HEK293 (cell line): ENCODE data around the gene BCAN.

ENCODE experiments used
- GLI2 ChIP-seq: fragments of 450-650 bp; formaldehyde crosslinking; IDR thresholded peaks from 2 replicates; pipeline ENCODE4; 2017; ENCODE audit warnings: missing biosample characterization, missing genetic modification characterization, low read depth, borderline replicate concordance
- KLF1 ChIP-seq: fragments of 450-650 bp; formaldehyde crosslinking; IDR thresholded peaks from 2 replicates; pipeline ENCODE4 v1.5.1; 2016; ENCODE audit warnings: missing biosample characterization, missing genetic modification characterization
- MYNN ChIP-seq: fragments of 450-650 bp; formaldehyde crosslinking; IDR thresholded peaks from 2 replicates; pipeline ENCODE4 v1.5.1; 2016; ENCODE audit warnings: missing biosample characterization, missing genetic modification characterization, borderline replicate concordance
- MZF1 ChIP-seq: fragments of 450-650 bp; formaldehyde crosslinking; IDR thresholded peaks from 2 replicates; pipeline ENCODE4 v1.5.1; 2017; ENCODE audit warnings: missing biosample characterization, missing genetic modification characterization, borderline replicate concordance
- OVOL3 ChIP-seq: fragments of 450-650 bp; formaldehyde crosslinking; IDR thresholded peaks from 2 replicates; pipeline ENCODE4 v1.5.1; 2016; ENCODE audit warnings: missing biosample characterization, missing genetic modification characterization
- REPIN1 ChIP-seq: fragments of 450-650 bp; formaldehyde crosslinking; IDR thresholded peaks from 2 replicates; pipeline ENCODE4 v1.5.1; 2017; ENCODE audit warnings: missing biosample characterization, missing genetic modification characterization, low read depth
- SCRT1 ChIP-seq: fragments of 450-650 bp; formaldehyde crosslinking; IDR thresholded peaks from 2 replicates; pipeline ENCODE4 v1.5.1; 2016; ENCODE audit warnings: missing biosample characterization, missing genetic modification characterization, borderline replicate concordance
- SCRT2 ChIP-seq: fragments of 450-650 bp; formaldehyde crosslinking; IDR thresholded peaks from 2 replicates; pipeline ENCODE4 v1.5.1; 2016; ENCODE audit warnings: missing biosample characterization, missing genetic modification characterization
- SP7 ChIP-seq: fragments of 450-650 bp; formaldehyde crosslinking; IDR thresholded peaks from 2 replicates; pipeline ENCODE4 v1.5.1; 2016; ENCODE audit warnings: missing biosample characterization, missing genetic modification characterization
- WT1 ChIP-seq: fragments of 450-650 bp; formaldehyde crosslinking; IDR thresholded peaks from 2 replicates; pipeline ENCODE4 v1.5.1; 2016; ENCODE audit warnings: missing biosample characterization, missing genetic modification characterization
- ZBTB48 ChIP-seq: fragments of 450-650 bp; formaldehyde crosslinking; IDR thresholded peaks from 2 replicates; pipeline ENCODE4 v1.5.1; 2016; ENCODE audit warnings: missing biosample characterization, missing genetic modification characterization
- ZEB2 ChIP-seq: fragments of 450-650 bp; formaldehyde crosslinking; IDR thresholded peaks from 2 replicates; pipeline ENCODE4 v1.5.1; 2016; ENCODE audit warnings: missing biosample characterization, missing genetic modification characterization
- ZNF10 ChIP-seq: fragments of 450-650 bp; formaldehyde crosslinking; IDR thresholded peaks from 2 replicates; pipeline ENCODE4 v1.5.1; 2017; ENCODE audit warnings: missing biosample characterization, missing genetic modification characterization
- ZNF140 ChIP-seq: fragments of 450-650 bp; formaldehyde crosslinking; IDR thresholded peaks from 2 replicates; pipeline ENCODE4 v1.5.1; 2016; ENCODE audit warnings: missing biosample characterization, missing genetic modification characterization
- ZNF169 ChIP-seq: fragments of 450-650 bp; formaldehyde crosslinking; IDR thresholded peaks from 2 replicates; pipeline ENCODE4 v1.5.1; 2016; ENCODE audit warnings: missing biosample characterization, missing genetic modification characterization
- ZNF202 ChIP-seq: fragments of 450-650 bp; formaldehyde crosslinking; IDR thresholded peaks from 2 replicates; pipeline ENCODE4 v1.5.1; 2016; ENCODE audit warnings: missing biosample characterization, missing genetic modification characterization, borderline replicate concordance
- ZNF223 ChIP-seq: fragments of 450-650 bp; formaldehyde crosslinking; IDR thresholded peaks from 2 replicates; pipeline ENCODE4 v1.5.1; 2016; ENCODE audit warnings: missing biosample characterization, missing genetic modification characterization
- ZNF341 ChIP-seq: fragments of 450-650 bp; formaldehyde crosslinking; IDR thresholded peaks from 2 replicates; pipeline ENCODE4; 2016; ENCODE audit warnings: low read depth, missing biosample characterization, missing genetic modification characterization
- ZNF366 ChIP-seq: fragments of 450-650 bp; formaldehyde crosslinking; conservative IDR thresholded peaks from 2 replicates; pipeline ENCODE4 v1.5.1; 2016; ENCODE audit warnings: missing biosample characterization, missing genetic modification characterization
- ZNF530 ChIP-seq: fragments of 450-650 bp; formaldehyde crosslinking; IDR thresholded peaks from 2 replicates; pipeline ENCODE4 v1.5.1; 2016; ENCODE audit warnings: low read depth, missing biosample characterization, missing genetic modification characterization
- ZNF555 ChIP-seq: fragments of 450-650 bp; formaldehyde crosslinking; conservative IDR thresholded peaks from 2 replicates; pipeline ENCODE4 v1.5.1; 2017; ENCODE audit warnings: missing biosample characterization, mild to moderate bottlenecking, missing genetic modification characterization, inconsistent platforms
- ZNF561 ChIP-seq: fragments of 450-650 bp; IDR thresholded peaks from 2 replicates; pipeline ENCODE4 v1.5.1; 2018; ENCODE audit warnings: missing biosample characterization, missing genetic modification characterization, borderline replicate concordance
- ZNF571 ChIP-seq: fragments of 450-650 bp; formaldehyde crosslinking; IDR thresholded peaks from 2 replicates; pipeline ENCODE4 v1.5.0; 2017; ENCODE audit warnings: missing biosample characterization, missing genetic modification characterization
- ZNF610 ChIP-seq: fragments of 450-650 bp; formaldehyde crosslinking; IDR thresholded peaks from 2 replicates; pipeline ENCODE4 v1.5.1; 2016; ENCODE audit warnings: missing biosample characterization, missing genetic modification characterization, borderline replicate concordance
- ZXDB ChIP-seq: fragments of 450-650 bp; formaldehyde crosslinking; IDR thresholded peaks from 2 replicates; pipeline ENCODE4 v1.5.1; 2016; ENCODE audit warnings: missing biosample characterization, missing genetic modification characterization
- TF ChIP-seq, protein P1 (sequence below): fragments of 450-650 bp; formaldehyde crosslinking; IDR thresholded peaks from 2 replicates; pipeline ENCODE4 v1.5.1; 2016; ENCODE audit warnings: missing biosample characterization, missing genetic modification characterization, borderline replicate concordance
- TF ChIP-seq, protein P2 (sequence below): fragments of 450-650 bp; formaldehyde crosslinking; IDR thresholded peaks from 2 replicates; pipeline ENCODE4 v1.5.1; 2016; ENCODE audit warnings: missing biosample characterization, missing genetic modification characterization
- TF ChIP-seq, protein P3 (sequence below): fragments of 450-650 bp; formaldehyde crosslinking; IDR thresholded peaks from 2 replicates; pipeline ENCODE4 v1.5.1; 2016; ENCODE audit warnings: missing biosample characterization, missing genetic modification characterization
- TF ChIP-seq, protein P4 (sequence below): fragments of 450-650 bp; formaldehyde crosslinking; IDR thresholded peaks from 2 replicates; pipeline ENCODE4 v1.5.1; 2016; ENCODE audit warnings: missing biosample characterization, missing genetic modification characterization, borderline replicate concordance

Gene BCAN

GRCh38 chr1:156622581-156623297 lies 19.2 kb upstream of the BCAN start (continued):
- TF ChIP-seq ZNF571 (no peak), WT1 (0 out of 2 replicates have a peak, but pooled peaks have one; percentile 46), SP7 (tag by site-specific recombination) (peak; percentile 39; the same call in 1 of the 2 replicates), ZNF202 (tag by site-specific recombination) (peak; percentile 98), ZNF10 (tag by site-specific recombination) (peak; percentile 33; the same call in 1 of the 2 replicates), ZNF366 (tag by site-specific recombination) (peak; percentile 64), MZF1 (tag by site-specific recombination) (peak; percentile 82; the same call in 1 of the 2 replicates), ZNF561 (no peak), SCRT1 (tag by site-specific recombination) (no peak), ZNF530 (tag by site-specific recombination) (peak; percentile 88), ZNF223 (0 out of 2 replicates have a peak, but pooled peaks have one; percentile 25), KLF1 (peak; percentile 57), ZBTB48 (tag by site-specific recombination) (no peak), ZNF140 (peak; percentile 97), REPIN1 (tag by site-specific recombination) (peak; percentile 60; the same call in 1 of the 2 replicates), SCRT2 (tag by site-specific recombination) (no peak), ZXDB (tag by site-specific recombination) (peak; percentile 94), ZNF169 (tag by site-specific recombination) (no peak), ZNF341 (tag by site-specific recombination) (peak; percentile 64), OVOL3 (tag by site-specific recombination) (peak; percentile 68; the same call in 1 of the 2 replicates), ZEB2 (0 out of 2 replicates have a peak, but pooled peaks have one; percentile 20), ZNF610 (tag by site-specific recombination) (0 out of 2 replicates have a peak, but pooled peaks have one; percentile 58), MYNN (tag by site-specific recombination) (peak; percentile 65; the same call in 1 of the 2 replicates), ZNF555 (tag by site-specific recombination) (peak; percentile 99), GLI2 (tag by site-specific recombination) (peak; percentile 92; the same call in 1 of the 2 replicates)
- TF ChIP-seq, protein P1, sequence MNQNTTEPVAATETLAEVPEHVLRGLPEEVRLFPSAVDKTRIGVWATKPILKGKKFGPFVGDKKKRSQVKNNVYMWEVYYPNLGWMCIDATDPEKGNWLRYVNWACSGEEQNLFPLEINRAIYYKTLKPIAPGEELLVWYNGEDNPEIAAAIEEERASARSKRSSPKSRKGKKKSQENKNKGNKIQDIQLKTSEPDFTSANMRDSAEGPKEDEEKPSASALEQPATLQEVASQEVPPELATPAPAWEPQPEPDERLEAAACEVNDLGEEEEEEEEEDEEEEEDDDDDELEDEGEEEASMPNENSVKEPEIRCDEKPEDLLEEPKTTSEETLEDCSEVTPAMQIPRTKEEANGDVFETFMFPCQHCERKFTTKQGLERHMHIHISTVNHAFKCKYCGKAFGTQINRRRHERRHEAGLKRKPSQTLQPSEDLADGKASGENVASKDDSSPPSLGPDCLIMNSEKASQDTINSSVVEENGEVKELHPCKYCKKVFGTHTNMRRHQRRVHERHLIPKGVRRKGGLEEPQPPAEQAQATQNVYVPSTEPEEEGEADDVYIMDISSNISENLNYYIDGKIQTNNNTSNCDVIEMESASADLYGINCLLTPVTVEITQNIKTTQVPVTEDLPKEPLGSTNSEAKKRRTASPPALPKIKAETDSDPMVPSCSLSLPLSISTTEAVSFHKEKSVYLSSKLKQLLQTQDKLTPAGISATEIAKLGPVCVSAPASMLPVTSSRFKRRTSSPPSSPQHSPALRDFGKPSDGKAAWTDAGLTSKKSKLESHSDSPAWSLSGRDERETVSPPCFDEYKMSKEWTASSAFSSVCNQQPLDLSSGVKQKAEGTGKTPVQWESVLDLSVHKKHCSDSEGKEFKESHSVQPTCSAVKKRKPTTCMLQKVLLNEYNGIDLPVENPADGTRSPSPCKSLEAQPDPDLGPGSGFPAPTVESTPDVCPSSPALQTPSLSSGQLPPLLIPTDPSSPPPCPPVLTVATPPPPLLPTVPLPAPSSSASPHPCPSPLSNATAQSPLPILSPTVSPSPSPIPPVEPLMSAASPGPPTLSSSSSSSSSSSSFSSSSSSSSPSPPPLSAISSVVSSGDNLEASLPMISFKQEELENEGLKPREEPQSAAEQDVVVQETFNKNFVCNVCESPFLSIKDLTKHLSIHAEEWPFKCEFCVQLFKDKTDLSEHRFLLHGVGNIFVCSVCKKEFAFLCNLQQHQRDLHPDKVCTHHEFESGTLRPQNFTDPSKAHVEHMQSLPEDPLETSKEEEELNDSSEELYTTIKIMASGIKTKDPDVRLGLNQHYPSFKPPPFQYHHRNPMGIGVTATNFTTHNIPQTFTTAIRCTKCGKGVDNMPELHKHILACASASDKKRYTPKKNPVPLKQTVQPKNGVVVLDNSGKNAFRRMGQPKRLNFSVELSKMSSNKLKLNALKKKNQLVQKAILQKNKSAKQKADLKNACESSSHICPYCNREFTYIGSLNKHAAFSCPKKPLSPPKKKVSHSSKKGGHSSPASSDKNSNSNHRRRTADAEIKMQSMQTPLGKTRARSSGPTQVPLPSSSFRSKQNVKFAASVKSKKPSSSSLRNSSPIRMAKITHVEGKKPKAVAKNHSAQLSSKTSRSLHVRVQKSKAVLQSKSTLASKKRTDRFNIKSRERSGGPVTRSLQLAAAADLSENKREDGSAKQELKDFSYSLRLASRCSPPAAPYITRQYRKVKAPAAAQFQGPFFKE (tag by site-specific recombination), result no peak
- TF ChIP-seq, protein P2, sequence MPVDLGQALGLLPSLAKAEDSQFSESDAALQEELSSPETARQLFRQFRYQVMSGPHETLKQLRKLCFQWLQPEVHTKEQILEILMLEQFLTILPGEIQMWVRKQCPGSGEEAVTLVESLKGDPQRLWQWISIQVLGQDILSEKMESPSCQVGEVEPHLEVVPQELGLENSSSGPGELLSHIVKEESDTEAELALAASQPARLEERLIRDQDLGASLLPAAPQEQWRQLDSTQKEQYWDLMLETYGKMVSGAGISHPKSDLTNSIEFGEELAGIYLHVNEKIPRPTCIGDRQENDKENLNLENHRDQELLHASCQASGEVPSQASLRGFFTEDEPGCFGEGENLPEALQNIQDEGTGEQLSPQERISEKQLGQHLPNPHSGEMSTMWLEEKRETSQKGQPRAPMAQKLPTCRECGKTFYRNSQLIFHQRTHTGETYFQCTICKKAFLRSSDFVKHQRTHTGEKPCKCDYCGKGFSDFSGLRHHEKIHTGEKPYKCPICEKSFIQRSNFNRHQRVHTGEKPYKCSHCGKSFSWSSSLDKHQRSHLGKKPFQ (tag by site-specific recombination), result peak; percentile 77
- TF ChIP-seq, protein P3, sequence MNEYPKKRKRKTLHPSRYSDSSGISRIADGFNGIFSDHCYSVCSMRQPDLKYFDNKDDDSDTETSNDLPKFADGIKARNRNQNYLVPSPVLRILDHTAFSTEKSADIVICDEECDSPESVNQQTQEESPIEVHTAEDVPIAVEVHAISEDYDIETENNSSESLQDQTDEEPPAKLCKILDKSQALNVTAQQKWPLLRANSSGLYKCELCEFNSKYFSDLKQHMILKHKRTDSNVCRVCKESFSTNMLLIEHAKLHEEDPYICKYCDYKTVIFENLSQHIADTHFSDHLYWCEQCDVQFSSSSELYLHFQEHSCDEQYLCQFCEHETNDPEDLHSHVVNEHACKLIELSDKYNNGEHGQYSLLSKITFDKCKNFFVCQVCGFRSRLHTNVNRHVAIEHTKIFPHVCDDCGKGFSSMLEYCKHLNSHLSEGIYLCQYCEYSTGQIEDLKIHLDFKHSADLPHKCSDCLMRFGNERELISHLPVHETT (tag by site-specific recombination), result peak; percentile 93
- TF ChIP-seq, protein P4, sequence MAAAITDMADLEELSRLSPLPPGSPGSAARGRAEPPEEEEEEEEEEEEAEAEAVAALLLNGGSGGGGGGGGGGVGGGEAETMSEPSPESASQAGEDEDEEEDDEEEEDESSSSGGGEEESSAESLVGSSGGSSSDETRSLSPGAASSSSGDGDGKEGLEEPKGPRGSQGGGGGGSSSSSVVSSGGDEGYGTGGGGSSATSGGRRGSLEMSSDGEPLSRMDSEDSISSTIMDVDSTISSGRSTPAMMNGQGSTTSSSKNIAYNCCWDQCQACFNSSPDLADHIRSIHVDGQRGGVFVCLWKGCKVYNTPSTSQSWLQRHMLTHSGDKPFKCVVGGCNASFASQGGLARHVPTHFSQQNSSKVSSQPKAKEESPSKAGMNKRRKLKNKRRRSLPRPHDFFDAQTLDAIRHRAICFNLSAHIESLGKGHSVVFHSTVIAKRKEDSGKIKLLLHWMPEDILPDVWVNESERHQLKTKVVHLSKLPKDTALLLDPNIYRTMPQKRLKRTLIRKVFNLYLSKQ (tag by site-specific recombination), result peak; percentile 95; the same call in 1 of the 2 replicates
